IMR-90 (cell line): ENCODE results near the gene CBX5. TPM values are rescaled to one million over a fixed set of nuclear protein-coding genes. Genes with fewer than 3 reads are reported as not detected.
A peak's percentile ranks its signal among the peaks of the same experiment; 100 is the strongest.

Source experiments
- ATAC-seq: fragments of 200-7000 bp; cut with Tn5 transposase; 2 replicates; pipeline ENCODE4 v1.9.1; 2020; ENCODE audit warnings: low read depth, mild to moderate bottlenecking, moderate library complexity
- BruUV-seq: library from RNA; stranded (reverse); fragments of 400-500 nt; replicated peaks from 2 replicates; lab custom pipeline; 2021; lab: Mats Ljungman, UMichigan
- CTCF ChIA-PET: fragments of 300-600 bp; formaldehyde crosslinking; extraction: SDS; loops from one replicate; lab custom pipeline; 2021; ENCODE audit warnings: antibody characterized with exemption; lab: Yijun Ruan, JAX
- POLR2A ChIA-PET: fragments of 300-600 bp; sonication (Branson Sonifier 250); formaldehyde crosslinking; loops from one replicate; lab custom pipeline; 2022; ENCODE audit warnings: antibody characterized with exemption; ENCODE audit not compliant: unreplicated experiment; lab: Charles Lee
- DNase-seq: peaks from one replicate; pipeline ENCODE4 v3.0.0; 2013
- H2AFZ ChIP-seq: replicated peaks from 2 replicates; pipeline ENCODE3; 2013; ENCODE audit warnings: low read length, mild to moderate bottlenecking; ENCODE audit not compliant: poor library complexity
- H2AK5ac ChIP-seq: 2 replicates; pipeline ENCODE4 v1.6.1; 2013; ENCODE audit warnings: low read depth, low read length, inconsistent platforms
- H2AK9ac ChIP-seq: replicated peaks from 2 replicates; pipeline ENCODE3; 2013; ENCODE audit warnings: mild to moderate bottlenecking, low read depth, low read length, moderate library complexity; ENCODE audit not compliant: poor library complexity
- H2BK120ac ChIP-seq: 2 replicates; pipeline ENCODE4 v1.6.1; 2013; ENCODE audit warnings: low read depth, low read length, inconsistent platforms
- H2BK15ac ChIP-seq: 3 replicates; pipeline ENCODE4 v1.6.1; 2013; ENCODE audit warnings: low read depth, low read length, inconsistent platforms
- H2BK20ac ChIP-seq: 2 replicates; pipeline ENCODE4 v1.6.1; 2013; ENCODE audit warnings: low read depth, mild to moderate bottlenecking, inconsistent platforms, low read length, moderate library complexity
- H2BK5ac ChIP-seq: 2 replicates; pipeline ENCODE4 v1.6.1; 2013; ENCODE audit warnings: mild to moderate bottlenecking, low read depth, low read length, inconsistent platforms; ENCODE audit not compliant: poor library complexity, severe bottlenecking
- H3K14ac ChIP-seq: replicated peaks from 2 replicates; pipeline ENCODE4 v1.6.1; 2013; ENCODE audit warnings: low read depth, low read length, inconsistent platforms
- H3K18ac ChIP-seq: 2 replicates; pipeline ENCODE4 v1.6.1; 2013; ENCODE audit warnings: low read depth, low read length, control low read depth
- H3K23ac ChIP-seq: 2 replicates; pipeline ENCODE4 v1.6.1; 2013; ENCODE audit warnings: low read depth, low read length, inconsistent platforms
- H3K27ac ChIP-seq: 2 replicates; pipeline ENCODE4 v1.5.1; 2013; ENCODE audit warnings: mild to moderate bottlenecking, control low read depth, low read length; ENCODE audit not compliant: insufficient read depth
- H3K27me3 ChIP-seq: 2 replicates; pipeline ENCODE4 v1.6.1; 2013; ENCODE audit warnings: low read length; ENCODE audit not compliant: control insufficient read depth, insufficient read depth
- H3K36me3 ChIP-seq: 2 replicates; pipeline ENCODE4 v1.6.1; 2013; ENCODE audit warnings: low read length, mixed read lengths; ENCODE audit not compliant: control insufficient read depth, insufficient read depth
- H3K4ac ChIP-seq: 2 replicates; pipeline ENCODE4 v1.6.1; 2013; ENCODE audit warnings: low read depth, low read length, inconsistent platforms
- H3K4me1 ChIP-seq: 2 replicates; pipeline ENCODE4 v1.6.1; 2013; ENCODE audit warnings: low read length, mixed read lengths; ENCODE audit not compliant: control insufficient read depth, insufficient read depth
- H3K4me2 ChIP-seq: 2 replicates; pipeline ENCODE4 v1.6.1; 2013; ENCODE audit warnings: low read depth, mild to moderate bottlenecking, control low read depth, low read length, moderate library complexity
- H3K4me3 ChIP-seq: 2 replicates; pipeline ENCODE4 v1.5.1; 2013; ENCODE audit warnings: low read depth, mild to moderate bottlenecking, control low read depth, low read length, moderate library complexity; ENCODE audit not compliant: insufficient read depth
- H3K56ac ChIP-seq: 2 replicates; pipeline ENCODE4 v1.6.1; 2013; ENCODE audit warnings: low read length, inconsistent platforms; ENCODE audit not compliant: insufficient read depth; ENCODE audit errors: extremely low read depth
- H3K79me1 ChIP-seq, 2 experiments: 2 replicates each; pipeline ENCODE4 v1.6.1; 2013; ENCODE audit warnings: low read length in 2 of 2, inconsistent platforms in 1 of 2, low read depth in 1 of 2
- H3K9ac ChIP-seq: 2 replicates; pipeline ENCODE4 v1.6.1; 2013; ENCODE audit warnings: low read depth, low read length, control low read depth
- H3K9me1 ChIP-seq: 2 replicates; pipeline ENCODE4 v1.6.1; 2013; ENCODE audit warnings: low read length, inconsistent platforms; ENCODE audit not compliant: insufficient read depth
- H3K9me3 ChIP-seq: 2 replicates; pipeline ENCODE4 v1.6.1; 2013; ENCODE audit warnings: low read length; ENCODE audit not compliant: control insufficient read depth, insufficient read depth
- H4K20me1 ChIP-seq: 2 replicates; pipeline ENCODE4 v1.6.1; 2013; ENCODE audit warnings: low read length, inconsistent platforms; ENCODE audit not compliant: insufficient read depth
- H4K5ac ChIP-seq: 2 replicates; pipeline ENCODE4 v1.6.1; 2013; ENCODE audit warnings: mild to moderate bottlenecking, low read depth, low read length, control low read depth
- H4K8ac ChIP-seq, 2 experiments: 2 replicates each; pipeline ENCODE4 v1.6.1; 2013; ENCODE audit warnings: low read depth in 2 of 2, low read length in 2 of 2, control low read depth in 1 of 2, inconsistent platforms in 1 of 2
- H4K91ac ChIP-seq: 2 replicates; pipeline ENCODE4 v1.6.1; 2013; ENCODE audit warnings: low read depth, low read length, inconsistent platforms; ENCODE audit not compliant: insufficient read depth
- BHLHE40 ChIP-seq: fragments of 150-350 bp; IDR thresholded peaks from 2 replicates; pipeline ENCODE4 v1.6.1; 2016; ENCODE audit warnings: mild to moderate bottlenecking, low read depth, low read length
- CEBPB ChIP-seq: IDR thresholded peaks from 2 replicates; pipeline ENCODE4 v1.6.1; 2012; ENCODE audit warnings: low read depth, low read length, improper control_type of control experiment
- CHD1 ChIP-seq: IDR thresholded peaks from 2 replicates; pipeline ENCODE4 v1.6.1; 2012; ENCODE audit warnings: low read depth, low read length, improper control_type of control experiment
- CTCF ChIP-seq: conservative IDR thresholded peaks from 2 replicates; pipeline ENCODE4 v1.5.1; 2012; ENCODE audit warnings: mild to moderate bottlenecking, low read depth, low read length, improper control_type of control experiment
- ELK1 ChIP-seq: fragments of 150-350 bp; IDR thresholded peaks from 2 replicates; pipeline ENCODE4 v1.6.1; 2016; ENCODE audit warnings: low read depth, mild to moderate bottlenecking, low read length, moderate library complexity, borderline replicate concordance
- FOS ChIP-seq: fragments of 150-350 bp; IDR thresholded peaks from 2 replicates; pipeline ENCODE4 v1.6.1; 2016; ENCODE audit warnings: low read depth, low read length
- MXI1 ChIP-seq: IDR thresholded peaks from 2 replicates; pipeline ENCODE4 v1.6.1; 2012; ENCODE audit warnings: low read depth, mild to moderate bottlenecking, low read length, moderate library complexity, borderline replicate concordance
- NFE2L2 ChIP-seq: fragments of 150-350 bp; IDR thresholded peaks from 2 replicates; pipeline ENCODE4 v1.6.1; 2016; ENCODE audit warnings: low read depth, mild to moderate bottlenecking, low read length
- POLR2A ChIP-seq: IDR thresholded peaks from 2 replicates; pipeline ENCODE4 v1.6.1; 2012; ENCODE audit warnings: mild to moderate bottlenecking, low read depth, low read length
- RAD21 ChIP-seq: IDR thresholded peaks from 2 replicates; pipeline ENCODE4 v1.6.1; 2012; ENCODE audit warnings: low read length, improper control_type of control experiment
- RCOR1 ChIP-seq: IDR thresholded peaks from 2 replicates; pipeline ENCODE4 v1.6.1; 2012; ENCODE audit warnings: mild to moderate bottlenecking, low read length, improper control_type of control experiment; ENCODE audit not compliant: insufficient replicate concordance
- RFX5 ChIP-seq: IDR thresholded peaks from 2 replicates; pipeline ENCODE4 v1.8.0; 2012; ENCODE audit warnings: low read depth, mild to moderate bottlenecking, low read length, moderate library complexity
- USF2 ChIP-seq: fragments of 150-350 bp; IDR thresholded peaks from 2 replicates; pipeline ENCODE4 v1.6.1; 2017; ENCODE audit warnings: mild to moderate bottlenecking, antibody characterized with exemption, low read length, low read depth
- WGBS, 2 experiments: methylation state at CpG; one replicate each; pipeline versions ENCODE4 v1.1.5 to v1.1.7; 2013; ENCODE audit warnings: missing lambda C conversion rate in 2 of 2; ENCODE audit not compliant: insufficient read length in 1 of 2; ENCODE audit errors: extremely low coverage in 2 of 2; 5-methylcytosine and 5-hydroxymethylcytosine counted together
- dilution Hi-C: fragments of 300-500 bp; cut with HindIII; formaldehyde crosslinking; loops from one replicate; pipeline ENCODE4 v1.14.3; 2018; ENCODE audit warnings: low sequenced_read_pairs; ENCODE audit not compliant: unreplicated experiment
- in situ Hi-C: fragments of 300-500 bp; cut with MboI; formaldehyde crosslinking; loops from 3 replicates; pipeline ENCODE4 v1.14.3; 2019; ENCODE audit warnings: low sequenced_read_pairs, inconsistent platforms, mixed read lengths
- intact Hi-C: fragments of 100-400 bp; cut with micrococcal nuclease; formaldehyde crosslinking; loops from 2 replicates; pipeline ENCODE4 v1.10.0; 2022
- polyA plus RNA-seq, 3 experiments: library from polyadenylated mRNA; depleted of rRNA; stranded (reverse); fragments of >200 nt; gene quantifications; 2 replicates each; pipeline ENCODE4 v1.2.3, GENCODE V29; 2012; ENCODE audit warnings: low replicate concordance in 1 of 3
- total RNA-seq: library from RNA; depleted of rRNA; stranded (reverse); fragments of >200 nt; gene quantifications from 2 replicates; pipeline ENCODE4 v1.2.3, GENCODE V29; 2012

CBX5 gene
- total and polyA plus RNA-seq, 2 of the 4 experiments (the other 2 are of a cell fraction): 18.0 to 40.9 TPM

GRCh38 chr12:54222609-54223008 is 57.3 kb downstream of the CBX5 start (continued):
- TF ChIP-seq USF2 (no peak), POLR2A (no peak)

- no peak overlapping the region for H3K4me2 ChIP-seq
- in situ Hi-C loops: loop anchor here (5.0 kb wide), 1 partner anchor 141 kb away; the partner anchor contains the start of gene GPR84
- WGBS, 2 experiments: 100% methylated on average over 5 of the region's 6 CpGs; no CpG with 5 or more reads in 1 of the 2 experiments
- no peak for TF ChIP-seq FOS
- no peak for TF ChIP-seq RAD21
- TF ChIP-seq POLR2A: no peak
- no peak for TF ChIP-seq CEBPB
- no peak for TF ChIP-seq NFE2L2
- TF ChIP-seq MXI1: no peak
- TF ChIP-seq RFX5: no peak
- TF ChIP-seq CTCF: no peak
- no peak for TF ChIP-seq BHLHE40
- TF ChIP-seq ELK1: no peak
- TF ChIP-seq CHD1: no peak
- no peak for TF ChIP-seq RCOR1
Measured at GRCh38 chr12:54221402-54221984, 58.4 kb downstream of the CBX5 start.

More at GRCh38 chr12:54221402-54221984, 58.4 kb downstream of the CBX5 start:
- BruUV-seq: no TSS peak
- peak overlapping the region; percentile 95 for H2BK20ac ChIP-seq
- H4K8ac ChIP-seq: peak overlapping the region; percentile 32 to 69
- no peaks in the 10 kb centered on the region for H3K9me3 ChIP-seq
- no peak overlapping the region for H3K9ac ChIP-seq
- peak overlapping the region; percentile 81 for H3K14ac ChIP-seq
- intact Hi-C loops: no loop called here
- no peak overlapping the region for H3K4me3 ChIP-seq
- ATAC-seq (no peak), DNase-seq (no peak)
- POLR2A ChIA-PET: no interaction called here
- peak overlapping the region; percentile 56 for H2BK15ac ChIP-seq
- H3K18ac ChIP-seq: peak overlapping the region; percentile 95
- peak overlapping the region; percentile 95 for H2BK120ac ChIP-seq
- CTCF ChIA-PET: interaction anchor here (1.0 kb wide), 2 partner anchors 63 to 138 kb away, joined by 3 to 5 read pairs; no protein-coding TSS in a partner anchor
- H3K23ac ChIP-seq: peak overlapping the region; percentile 26
- peak overlapping the region; percentile 69 for H4K5ac ChIP-seq
- H3K27me3 ChIP-seq: no peaks in the 10 kb centered on the region; the same call in 1 of the 2 replicates
- 0 out of 2 replicates have a peak overlapping the region, but pooled peaks have one; percentile 7 for H3K56ac ChIP-seq
- H3K36me3 ChIP-seq: no peaks in the 10 kb centered on the region
- peaks cover 17% of the 10 kb centered on the region for H3K9me1 ChIP-seq
- H3K4ac ChIP-seq: peak overlapping the region; percentile 94
- H4K91ac ChIP-seq: peak overlapping the region; percentile 88
- H4K20me1 ChIP-seq: no peaks in the 10 kb centered on the region
- H3K79me1 ChIP-seq: peaks cover 0 to 12% of the 10 kb centered on the region in 2 experiments; a peak in 2 of 4 replicates
- H2AK5ac ChIP-seq: peak overlapping the region; percentile 89
- peaks cover 20% of the 10 kb centered on the region for H3K4me1 ChIP-seq
- H2AFZ ChIP-seq: peak overlapping the region; percentile 13
- dilution Hi-C loops: no loop called here
- peak overlapping the region; percentile 66; the same call in 1 of the 2 replicates for H3K27ac ChIP-seq
- peak overlapping the region; percentile 76 for H2BK5ac ChIP-seq
- H2AK9ac ChIP-seq: peak overlapping the region; percentile 77
